ENCODE data around the gene SCTR.

Gene SCTR

DNA sequence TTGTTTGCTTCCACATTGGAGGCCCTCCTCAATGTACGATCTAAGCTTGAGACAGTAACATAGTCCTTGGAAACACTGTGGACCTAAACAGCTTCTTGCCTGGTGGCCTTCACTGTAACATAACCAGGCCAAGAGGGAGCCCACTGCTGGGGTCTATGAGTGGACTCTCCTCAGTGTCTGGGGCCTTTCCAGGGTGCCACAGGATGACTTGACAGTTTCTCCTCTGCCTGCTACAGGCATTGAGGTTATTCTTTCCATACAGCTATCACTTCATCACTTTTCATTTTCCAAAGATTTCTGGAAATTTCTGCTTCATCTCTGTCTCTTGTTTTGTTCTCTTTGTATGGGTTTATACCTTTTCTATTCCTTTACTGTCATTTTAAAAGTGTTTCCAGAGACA, 11.3 kb downstream of the SCTR start:
- no peak for DNase-seq (ENCODE audit: low spot score)
- TF ChIP-seq, protein P1, sequence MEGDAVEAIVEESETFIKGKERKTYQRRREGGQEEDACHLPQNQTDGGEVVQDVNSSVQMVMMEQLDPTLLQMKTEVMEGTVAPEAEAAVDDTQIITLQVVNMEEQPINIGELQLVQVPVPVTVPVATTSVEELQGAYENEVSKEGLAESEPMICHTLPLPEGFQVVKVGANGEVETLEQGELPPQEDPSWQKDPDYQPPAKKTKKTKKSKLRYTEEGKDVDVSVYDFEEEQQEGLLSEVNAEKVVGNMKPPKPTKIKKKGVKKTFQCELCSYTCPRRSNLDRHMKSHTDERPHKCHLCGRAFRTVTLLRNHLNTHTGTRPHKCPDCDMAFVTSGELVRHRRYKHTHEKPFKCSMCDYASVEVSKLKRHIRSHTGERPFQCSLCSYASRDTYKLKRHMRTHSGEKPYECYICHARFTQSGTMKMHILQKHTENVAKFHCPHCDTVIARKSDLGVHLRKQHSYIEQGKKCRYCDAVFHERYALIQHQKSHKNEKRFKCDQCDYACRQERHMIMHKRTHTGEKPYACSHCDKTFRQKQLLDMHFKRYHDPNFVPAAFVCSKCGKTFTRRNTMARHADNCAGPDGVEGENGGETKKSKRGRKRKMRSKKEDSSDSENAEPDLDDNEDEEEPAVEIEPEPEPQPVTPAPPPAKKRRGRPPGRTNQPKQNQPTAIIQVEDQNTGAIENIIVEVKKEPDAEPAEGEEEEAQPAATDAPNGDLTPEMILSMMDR (IDR thresholded peaks at IDR 0.05; ENCODE audit: extremely low read depth, insufficient read depth, missing control alignments) = no peak
- in situ Hi-C loops (cut with MboI; ENCODE audit: low pct_unique_long_range_greater_than_20kb, low sequenced_read_pairs, unreplicated experiment) = no loop called here

DNA sequence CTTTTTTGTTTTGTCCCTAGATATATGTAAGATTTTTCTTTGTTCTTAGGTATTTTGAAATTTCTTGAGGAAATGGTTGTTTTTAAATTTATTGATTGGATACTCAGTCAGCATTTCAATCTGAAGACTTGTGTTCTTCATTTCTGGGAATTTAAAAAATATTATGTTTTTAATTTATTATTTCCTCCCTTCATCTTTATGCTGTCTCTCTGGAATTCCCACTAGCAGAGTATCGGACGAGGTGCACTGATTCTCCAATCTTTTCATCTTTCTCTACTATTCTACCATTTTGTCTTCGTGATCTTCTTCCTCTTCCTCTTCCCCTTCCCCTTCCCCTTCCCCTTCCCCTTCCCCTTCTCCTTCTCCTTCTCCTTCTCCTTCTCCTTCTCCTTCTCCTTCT, 12.3 kb downstream of the SCTR start:
- TF ChIP-seq, protein P1 (IDR thresholded peaks at IDR 0.05; ENCODE audit: extremely low read depth, insufficient read depth, missing control alignments) = no peak
- DNase-seq (ENCODE audit: low spot score) = no peak
- in situ Hi-C loops (cut with MboI; ENCODE audit: low pct_unique_long_range_greater_than_20kb, low sequenced_read_pairs, unreplicated experiment) = no loop called here

DNA sequence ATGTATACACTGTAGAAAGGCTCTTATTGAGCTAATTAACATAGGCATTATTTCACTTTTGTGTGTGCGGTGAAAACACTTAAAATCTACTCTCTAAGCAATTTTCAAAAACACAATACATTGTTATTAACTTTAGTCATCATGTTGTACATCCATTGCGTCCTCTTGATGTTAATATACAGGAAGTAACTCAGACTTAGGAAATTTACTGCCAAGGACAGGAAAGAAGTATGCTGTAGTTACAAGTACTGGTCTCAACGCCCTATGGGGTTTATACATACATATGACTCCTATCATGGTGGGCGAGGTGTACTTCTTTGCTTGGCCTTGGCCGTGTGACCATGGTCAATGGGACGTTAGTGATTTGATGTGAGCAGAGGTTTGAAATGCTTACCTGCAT, 15.5 kb downstream of the SCTR start:
- in situ Hi-C loops (cut with MboI; ENCODE audit: low pct_unique_long_range_greater_than_20kb, low sequenced_read_pairs, unreplicated experiment) = no loop called here
- DNase-seq (ENCODE audit: low spot score) = no peak
- TF ChIP-seq, protein P1 (IDR thresholded peaks at IDR 0.05; ENCODE audit: extremely low read depth, insufficient read depth, missing control alignments) = no peak

DNA sequence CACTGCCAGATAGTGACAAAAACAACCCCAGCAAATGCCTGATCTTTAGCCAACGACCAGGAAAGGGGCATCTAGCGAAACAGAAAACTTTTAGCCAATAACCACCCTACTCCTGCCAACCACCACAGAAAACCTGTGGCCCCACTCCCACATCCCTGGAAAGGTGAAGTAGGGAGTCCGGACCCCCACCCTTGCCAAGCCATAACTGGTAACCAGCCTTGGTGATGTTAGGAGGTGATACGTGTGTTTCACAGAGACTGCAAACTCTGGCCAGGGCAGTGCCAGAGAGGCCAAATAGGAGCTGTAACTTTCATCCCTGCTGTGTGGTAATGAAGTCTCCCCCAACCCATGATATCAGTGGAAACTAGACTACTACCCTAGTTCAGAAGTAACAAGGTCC, 27.6 kb downstream of the SCTR start:
- in situ Hi-C loops (cut with MboI; ENCODE audit: low pct_unique_long_range_greater_than_20kb, low sequenced_read_pairs, unreplicated experiment) = no loop called here
- TF ChIP-seq, protein P1 (IDR thresholded peaks at IDR 0.05; ENCODE audit: extremely low read depth, insufficient read depth, missing control alignments) = no peak
- DNase-seq (ENCODE audit: low spot score) = no peak

DNA sequence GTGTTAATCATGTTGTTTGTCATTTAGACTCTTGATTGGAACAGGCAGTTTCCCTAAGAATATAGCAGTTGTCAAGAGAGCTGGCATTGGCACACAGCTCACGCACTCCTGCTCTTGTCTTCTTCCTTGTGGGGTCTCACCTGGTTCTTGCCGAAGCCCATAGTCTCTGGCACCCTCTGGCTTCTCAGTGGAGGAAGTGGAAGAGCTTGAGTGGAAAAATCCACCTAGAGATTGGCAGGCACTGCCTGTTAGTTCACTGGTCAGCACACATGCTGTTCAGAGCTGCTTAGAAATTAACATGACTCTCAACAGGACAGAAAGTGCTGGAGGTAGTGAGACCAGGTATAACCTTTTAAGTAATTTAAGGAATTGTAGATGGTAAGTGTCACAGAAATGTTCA, 28.3 kb downstream of the SCTR start:
- in situ Hi-C loops (cut with MboI; ENCODE audit: low pct_unique_long_range_greater_than_20kb, low sequenced_read_pairs, unreplicated experiment) = no loop called here

DNA sequence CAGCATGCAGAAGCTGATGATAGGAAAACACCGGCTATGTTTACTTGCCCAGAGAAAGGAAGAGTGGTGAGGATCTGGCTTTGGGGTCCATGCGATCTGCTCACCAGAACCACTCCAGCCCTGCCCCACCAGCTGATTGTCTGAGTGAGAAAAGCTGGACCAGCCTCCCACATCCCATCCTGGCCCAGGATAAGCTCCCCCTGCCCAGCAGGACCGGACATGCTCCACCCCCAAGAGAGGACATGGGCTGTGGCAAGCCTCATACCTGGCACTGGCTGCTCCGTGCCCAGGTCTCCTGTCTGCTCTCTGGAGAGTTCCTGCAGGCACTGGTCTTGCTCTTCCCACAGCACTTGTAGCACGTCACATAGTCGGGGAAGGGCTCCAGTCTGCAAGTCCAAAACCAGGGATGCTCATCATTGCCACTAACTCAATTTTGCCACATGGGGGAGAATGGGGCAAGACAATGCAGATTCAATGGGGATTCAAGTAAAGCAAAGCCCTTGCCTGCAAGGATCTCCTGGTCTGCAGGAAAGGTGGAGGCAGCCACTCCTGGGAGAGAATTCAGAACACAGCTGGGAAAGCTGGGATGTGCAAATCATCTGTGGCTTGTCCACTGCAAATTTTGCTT, 30.0 kb downstream of the SCTR start:
- in situ Hi-C loops (cut with MboI; ENCODE audit: low pct_unique_long_range_greater_than_20kb, low sequenced_read_pairs, unreplicated experiment) = no loop called here
- TF ChIP-seq, protein P1 (IDR thresholded peaks at IDR 0.05; ENCODE audit: extremely low read depth, insufficient read depth, missing control alignments) = no peak
- no peak for DNase-seq (ENCODE audit: low spot score)

More for the DNA sequence above, 28.3 kb downstream of the SCTR start:
- no peak for DNase-seq (ENCODE audit: low spot score)
- TF ChIP-seq, protein P1 (IDR thresholded peaks at IDR 0.05; ENCODE audit: extremely low read depth, insufficient read depth, missing control alignments) = no peak
